ENCODE data around the gene TFB2M.

Gene TFB2M

GRCh38 chr1:246540738-246541491 lies 25.1 kb downstream of the TFB2M start:
- no peak for DNase-seq (ENCODE audit: low spot score)
- in situ Hi-C loops (cut with MboI; ENCODE audit: low pct_unique_long_range_greater_than_20kb, low sequenced_read_pairs, unreplicated experiment), result no loop called here
- TF ChIP-seq CTCF (IDR thresholded peaks at IDR 0.05; ENCODE audit: extremely low read depth, insufficient read depth, missing control alignments), result no peak

- DNase-seq (ENCODE audit: low spot score), result no peak
- in situ Hi-C loops (cut with MboI; ENCODE audit: low pct_unique_long_range_greater_than_20kb, low sequenced_read_pairs, unreplicated experiment), result no loop called here
- TF ChIP-seq CTCF (IDR thresholded peaks at IDR 0.05; ENCODE audit: extremely low read depth, insufficient read depth, missing control alignments), result no peak
These were observed 28.2 kb downstream of the TFB2M start for GRCh38 chr1:246537887-246538286.

GRCh38 chr1:246537441-246537840 lies 28.6 kb downstream of the TFB2M start:
- in situ Hi-C loops (cut with MboI; ENCODE audit: low pct_unique_long_range_greater_than_20kb, low sequenced_read_pairs, unreplicated experiment), result no loop called here
- no peak for DNase-seq (ENCODE audit: low spot score)
- TF ChIP-seq CTCF (IDR thresholded peaks at IDR 0.05; ENCODE audit: extremely low read depth, insufficient read depth, missing control alignments), result no peak

- TF ChIP-seq CTCF (IDR thresholded peaks at IDR 0.05; ENCODE audit: extremely low read depth, insufficient read depth, missing control alignments), result no peak
- in situ Hi-C loops (cut with MboI; ENCODE audit: low pct_unique_long_range_greater_than_20kb, low sequenced_read_pairs, unreplicated experiment), result no loop called here
- DNase-seq (ENCODE audit: low spot score), result no peak
These were observed 31.9 kb downstream of the TFB2M start for GRCh38 chr1:246534114-246534513.

GRCh38 chr1:246533371-246533905 lies 32.6 kb downstream of the TFB2M start:
- in situ Hi-C loops (cut with MboI; ENCODE audit: low pct_unique_long_range_greater_than_20kb, low sequenced_read_pairs, unreplicated experiment), result no loop called here
- no peak for DNase-seq (ENCODE audit: low spot score)
- no peak for TF ChIP-seq CTCF (IDR thresholded peaks at IDR 0.05; ENCODE audit: extremely low read depth, insufficient read depth, missing control alignments)

DNA sequence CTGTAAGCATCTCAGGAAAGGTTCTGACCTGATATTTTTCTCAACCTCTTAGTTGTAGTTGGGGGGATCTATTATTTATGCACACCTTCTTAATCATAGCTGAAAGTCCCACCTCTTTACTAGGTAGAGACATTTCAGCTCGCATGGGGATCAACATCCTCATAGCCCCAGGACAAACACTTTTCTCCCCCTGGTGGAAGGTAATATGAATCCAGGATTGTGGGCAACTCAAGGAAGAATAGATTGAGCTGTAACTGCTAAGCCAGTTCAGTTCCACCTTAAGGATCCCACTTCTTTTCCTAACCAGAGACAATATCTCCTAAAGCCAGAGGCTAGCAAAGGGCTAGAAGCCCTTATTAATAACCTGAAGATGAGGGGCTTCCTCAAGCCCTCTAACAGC lies 33.5 kb downstream of the TFB2M start:
- DNase-seq (ENCODE audit: low spot score), result no peak
- in situ Hi-C loops (cut with MboI; ENCODE audit: low pct_unique_long_range_greater_than_20kb, low sequenced_read_pairs, unreplicated experiment), result no loop called here
- TF ChIP-seq CTCF (IDR thresholded peaks at IDR 0.05; ENCODE audit: extremely low read depth, insufficient read depth, missing control alignments), result no peak
